ENCODE measurements around the gene PTPN11.
A peak's percentile ranks its signal among the peaks of the same experiment; 100 is the strongest.

PTPN11 gene

GRCh38 chr12:112422531-112422930, 3.8 kb downstream of the PTPN11 start:
- Histone ChIP-seq H3K4me3 (ENCODE audit: low read length, poor library complexity, severe bottlenecking) (peak overlapping the region; percentile 94), H3K4me2 (ENCODE audit: low read depth, low read length, poor library complexity, severe bottlenecking) (peak overlapping the region; percentile 91), H3F3A (ENCODE audit: low read depth) (no peaks in the 10 kb centered on the region), H3K36me3 (ENCODE audit: insufficient read depth, low read length) (no peaks in the 10 kb centered on the region), H4K20me1 (ENCODE audit: insufficient read depth, low read length, poor library complexity, severe bottlenecking) (peaks cover 53% of the 10 kb centered on the region), H3K79me2 (ENCODE audit: insufficient read depth, low read length) (peaks cover 87% of the 10 kb centered on the region), H3K4me1 (ENCODE audit: insufficient read depth, low read length, poor library complexity, severe bottlenecking) (peaks cover 42% of the 10 kb centered on the region), H2AFZ (ENCODE audit: low read length) (no peak overlapping the region), H3K9me3 (ENCODE audit: insufficient read depth, low read depth, low read length) (no peaks in the 10 kb centered on the region), H3K9me2 (replicated peaks; ENCODE audit: low read depth, low read length) (no peaks in the 10 kb centered on the region), H3K27me3 (ENCODE audit: insufficient read depth, low read length, poor library complexity, severe bottlenecking) (no peaks in the 10 kb centered on the region), H3K9ac (ENCODE audit: low read depth, low read length, poor library complexity, severe bottlenecking) (peak overlapping the region; percentile 39)
- TF ChIP-seq EZH2phosphoT487 (IDR thresholded peaks at IDR 0.05; ENCODE audit: borderline replicate concordance) = no peak
- TF ChIP-seq, protein P1, sequence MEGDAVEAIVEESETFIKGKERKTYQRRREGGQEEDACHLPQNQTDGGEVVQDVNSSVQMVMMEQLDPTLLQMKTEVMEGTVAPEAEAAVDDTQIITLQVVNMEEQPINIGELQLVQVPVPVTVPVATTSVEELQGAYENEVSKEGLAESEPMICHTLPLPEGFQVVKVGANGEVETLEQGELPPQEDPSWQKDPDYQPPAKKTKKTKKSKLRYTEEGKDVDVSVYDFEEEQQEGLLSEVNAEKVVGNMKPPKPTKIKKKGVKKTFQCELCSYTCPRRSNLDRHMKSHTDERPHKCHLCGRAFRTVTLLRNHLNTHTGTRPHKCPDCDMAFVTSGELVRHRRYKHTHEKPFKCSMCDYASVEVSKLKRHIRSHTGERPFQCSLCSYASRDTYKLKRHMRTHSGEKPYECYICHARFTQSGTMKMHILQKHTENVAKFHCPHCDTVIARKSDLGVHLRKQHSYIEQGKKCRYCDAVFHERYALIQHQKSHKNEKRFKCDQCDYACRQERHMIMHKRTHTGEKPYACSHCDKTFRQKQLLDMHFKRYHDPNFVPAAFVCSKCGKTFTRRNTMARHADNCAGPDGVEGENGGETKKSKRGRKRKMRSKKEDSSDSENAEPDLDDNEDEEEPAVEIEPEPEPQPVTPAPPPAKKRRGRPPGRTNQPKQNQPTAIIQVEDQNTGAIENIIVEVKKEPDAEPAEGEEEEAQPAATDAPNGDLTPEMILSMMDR (conservative IDR thresholded peaks at IDR 0.05; ENCODE audit: low read length) = no peak

- H4K20me1 ChIP-seq (ENCODE audit: insufficient read depth, low read length, poor library complexity, severe bottlenecking) = peaks cover 57% of the 10 kb centered on the region
- peak overlapping the region; percentile 30 for H3K4me3 ChIP-seq (ENCODE audit: low read length, poor library complexity, severe bottlenecking)
- H3K9me2 ChIP-seq (replicated peaks; ENCODE audit: low read depth, low read length) = no peaks in the 10 kb centered on the region
- no peaks in the 10 kb centered on the region for H3K9me3 ChIP-seq (ENCODE audit: insufficient read depth, low read depth, low read length)
- H3K79me2 ChIP-seq (ENCODE audit: insufficient read depth, low read length) = peaks cover 94% of the 10 kb centered on the region
- H3K36me3 ChIP-seq (ENCODE audit: insufficient read depth, low read length) = no peaks in the 10 kb centered on the region
- no peaks in the 10 kb centered on the region for H3F3A ChIP-seq (ENCODE audit: low read depth)
- H3K4me1 ChIP-seq (ENCODE audit: insufficient read depth, low read length, poor library complexity, severe bottlenecking) = peaks cover 42% of the 10 kb centered on the region
- H3K27me3 ChIP-seq (ENCODE audit: insufficient read depth, low read length, poor library complexity, severe bottlenecking) = no peaks in the 10 kb centered on the region
- H2AFZ ChIP-seq (ENCODE audit: low read length) = no peak overlapping the region
- H3K4me2 ChIP-seq (ENCODE audit: low read depth, low read length, poor library complexity, severe bottlenecking) = peak overlapping the region; percentile 91
- H3K9ac ChIP-seq (ENCODE audit: low read depth, low read length, poor library complexity, severe bottlenecking) = no peak overlapping the region
- TF ChIP-seq, protein P1 (conservative IDR thresholded peaks at IDR 0.05; ENCODE audit: low read length) = no peak
- no peak for TF ChIP-seq EZH2phosphoT487 (IDR thresholded peaks at IDR 0.05; ENCODE audit: borderline replicate concordance)
These were observed 5.4 kb downstream of the PTPN11 start for GRCh38 chr12:112424126-112424525.

DNA sequence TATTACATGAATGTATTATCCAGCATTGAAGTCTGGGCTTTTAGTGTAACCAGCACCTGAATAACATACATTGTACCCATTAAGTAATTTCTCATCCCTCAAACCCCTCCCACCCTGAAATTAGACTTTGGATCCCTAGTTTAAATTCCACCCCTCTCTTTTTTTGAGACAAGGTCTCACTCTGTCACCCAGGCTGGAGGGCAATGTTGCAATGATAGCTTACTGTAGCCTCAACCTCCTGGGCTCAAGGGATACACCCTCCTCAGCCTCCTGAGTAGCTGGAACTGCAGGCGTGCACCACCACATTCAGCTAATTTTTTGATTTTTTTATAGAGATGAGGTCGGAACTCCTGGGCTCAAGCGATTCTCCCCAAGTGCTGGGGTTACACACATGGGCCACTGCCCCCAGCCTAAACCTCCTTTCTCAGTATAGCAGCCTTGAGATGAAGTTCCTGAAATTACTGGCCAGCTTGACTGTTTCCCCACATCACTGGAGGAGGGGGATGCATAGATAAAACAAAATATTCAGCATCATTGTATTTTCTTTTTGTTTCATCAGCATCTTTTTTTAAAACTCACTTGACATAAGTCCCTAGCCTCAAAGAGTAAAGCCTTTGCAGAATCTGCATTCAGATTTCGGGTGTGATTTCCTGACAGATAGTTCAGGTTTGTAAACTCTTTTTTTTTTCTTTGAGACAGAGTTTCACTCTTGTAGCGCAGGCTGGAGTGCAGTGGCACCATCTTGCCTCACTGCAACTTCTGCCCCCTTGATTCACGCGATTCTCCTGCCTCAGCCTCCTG, 7.0 kb downstream of the PTPN11 start:
- peaks cover 31% of the 10 kb centered on the region for H3K4me1 ChIP-seq (ENCODE audit: insufficient read depth, low read length, poor library complexity, severe bottlenecking)
- no peak overlapping the region for H2AFZ ChIP-seq (ENCODE audit: low read length)
- H3K36me3 ChIP-seq (ENCODE audit: insufficient read depth, low read length) = no peaks in the 10 kb centered on the region
- H3K4me3 ChIP-seq (ENCODE audit: low read length, poor library complexity, severe bottlenecking) = no peak overlapping the region
- H3K9me2 ChIP-seq (replicated peaks; ENCODE audit: low read depth, low read length) = no peaks in the 10 kb centered on the region
- H3F3A ChIP-seq (ENCODE audit: low read depth) = no peaks in the 10 kb centered on the region
- peak overlapping the region; percentile 91 for H3K4me2 ChIP-seq (ENCODE audit: low read depth, low read length, poor library complexity, severe bottlenecking)
- no peaks in the 10 kb centered on the region for H3K9me3 ChIP-seq (ENCODE audit: insufficient read depth, low read depth, low read length)
- H3K27me3 ChIP-seq (ENCODE audit: insufficient read depth, low read length, poor library complexity, severe bottlenecking) = no peaks in the 10 kb centered on the region
- H3K9ac ChIP-seq (ENCODE audit: low read depth, low read length, poor library complexity, severe bottlenecking) = no peak overlapping the region
- no peak for TF ChIP-seq EZH2phosphoT487 (IDR thresholded peaks at IDR 0.05; ENCODE audit: borderline replicate concordance)
- peaks cover 49% of the 10 kb centered on the region for H4K20me1 ChIP-seq (ENCODE audit: insufficient read depth, low read length, poor library complexity, severe bottlenecking)
- H3K79me2 ChIP-seq (ENCODE audit: insufficient read depth, low read length) = peaks cover 92% of the 10 kb centered on the region
